Middle frontal gyrus (tissue), 1 donor: ENCODE results near the gene FBXL17.
A peak's percentile ranks its signal among the peaks of the same experiment; 100 is the strongest.
"Not testable (repeated sequence)": the region's sequence is repeated elsewhere in the genome, so short reads cannot be mapped to it uniquely, and the experiment has no call there.

Experiments
- DNase-seq: peaks from one replicate; pipeline ENCODE4 v3.0.0-alpha.2; 2015; ENCODE audit warnings: low spot score; ENCODE audit errors: extremely low spot score

The FBXL17 gene

DNA sequence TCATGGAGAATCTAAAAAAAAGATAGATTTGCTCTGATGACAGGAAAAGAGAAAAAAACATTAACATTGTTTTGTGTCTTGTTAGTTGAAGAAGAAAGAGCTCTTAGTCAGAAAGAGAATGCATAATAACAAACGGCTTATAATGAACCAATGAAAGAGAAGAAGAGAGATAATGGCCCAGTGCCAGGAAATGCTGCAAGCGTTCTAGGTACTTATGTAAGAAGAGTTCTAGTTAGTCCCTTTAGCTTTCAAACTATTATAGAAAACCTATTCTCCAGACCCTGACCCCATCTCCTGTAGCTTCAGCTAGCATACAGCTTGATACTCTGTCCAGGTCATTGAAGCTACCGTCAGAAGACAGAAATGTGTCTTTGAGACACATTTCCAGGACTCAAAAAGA lies 70.2 kb downstream of the FBXL17 start:
- no peak for DNase-seq

DNA sequence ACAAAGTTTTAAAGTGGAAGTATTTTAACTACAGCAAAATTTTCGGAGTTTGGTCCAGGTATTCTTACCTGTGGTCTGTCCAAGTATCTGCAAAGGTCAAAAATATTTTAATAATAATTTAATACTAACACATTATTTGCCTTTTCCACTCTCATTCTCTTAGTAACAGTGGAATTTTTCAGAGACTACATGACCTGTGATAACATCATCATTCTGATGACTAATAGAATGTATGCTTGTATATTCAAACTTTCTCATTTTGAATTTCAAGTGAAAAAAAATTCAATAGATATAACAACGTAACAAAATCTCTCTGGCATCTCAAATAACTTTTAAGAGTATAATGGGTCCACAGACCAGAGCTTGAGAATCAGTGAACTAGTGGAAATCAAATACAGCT lies 78.3 kb downstream of the FBXL17 start:
- DNase-seq: no peak

DNA sequence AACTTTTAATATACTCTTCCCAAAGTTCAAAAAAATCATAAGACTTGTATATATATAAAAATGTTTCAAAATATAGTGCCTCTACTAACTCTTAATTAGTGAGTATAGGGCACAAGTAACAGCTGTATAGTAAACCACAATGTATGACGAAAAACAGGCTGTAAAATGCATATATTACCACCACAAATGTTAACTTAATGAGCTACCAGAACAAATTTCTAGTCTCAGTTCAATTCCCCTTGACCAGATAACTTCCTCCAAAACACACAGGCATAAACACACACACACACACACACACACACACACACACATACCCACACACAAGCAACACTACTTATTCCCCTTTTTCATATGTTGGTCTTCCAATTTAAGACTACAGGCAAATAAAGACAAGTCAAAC lies 78.8 kb downstream of the FBXL17 start:
- DNase-seq: no peak

DNA sequence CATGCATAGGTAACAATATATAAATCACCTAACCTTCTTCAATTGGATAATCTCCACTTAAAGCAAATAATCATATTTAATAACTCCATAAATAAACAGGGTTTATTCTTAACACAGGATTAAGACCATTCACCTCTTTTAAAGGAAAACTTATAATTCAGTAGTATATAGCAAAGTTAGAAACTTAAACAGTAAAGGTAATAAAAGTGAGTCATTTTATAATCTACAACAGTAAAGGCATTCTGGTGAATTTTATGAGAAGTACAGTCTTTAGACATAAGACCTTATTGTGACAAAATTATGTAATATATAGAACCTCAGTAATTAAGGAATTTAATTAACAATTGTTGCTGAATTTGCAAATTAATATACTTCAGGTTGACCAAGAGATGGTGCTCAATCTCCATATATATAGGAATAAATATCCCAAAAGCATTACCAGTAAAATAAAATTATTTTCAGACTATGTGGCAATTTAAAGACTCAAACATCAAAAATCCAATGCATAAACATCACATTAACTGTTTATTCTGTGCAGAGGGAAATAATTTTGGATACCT lies 84.8 kb downstream of the FBXL17 start:
- DNase-seq: no peak

DNA sequence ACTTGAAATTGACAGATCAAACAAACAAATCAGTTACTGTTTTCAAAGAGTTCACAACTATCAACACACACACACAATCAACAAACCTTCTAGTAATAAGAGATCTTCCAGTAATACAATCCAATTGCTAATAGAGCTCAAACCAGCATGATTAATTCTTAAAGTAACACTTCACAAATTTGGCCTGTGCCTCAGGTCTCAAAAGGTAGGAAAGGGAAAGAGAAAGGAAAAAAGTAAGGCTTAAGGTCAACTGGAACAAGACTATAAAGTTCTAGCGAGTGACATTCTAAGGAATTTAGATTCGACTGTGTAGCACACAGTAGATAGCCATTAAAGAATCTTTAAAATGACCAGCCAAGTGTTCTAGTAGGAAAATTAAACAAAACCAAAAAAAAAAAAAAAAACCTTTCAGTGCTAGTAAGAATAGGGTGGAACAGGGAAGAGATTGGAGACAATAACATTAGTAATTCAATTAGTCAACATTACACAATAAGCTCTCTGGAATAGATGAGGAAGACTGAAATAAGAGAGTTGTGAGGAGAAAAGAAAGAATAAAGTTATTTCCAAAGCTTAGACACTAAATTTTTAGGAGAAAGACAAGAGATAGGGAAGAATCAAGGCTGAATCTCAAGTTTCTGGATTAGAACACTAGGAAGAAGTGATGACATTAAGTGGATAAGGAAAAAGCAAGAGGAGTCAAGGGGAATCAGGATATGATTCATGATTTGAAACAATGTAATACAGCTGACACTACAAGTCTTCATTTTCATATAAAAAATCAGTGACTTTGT lies 86.1 kb downstream of the FBXL17 start:
- no peak for DNase-seq

DNA sequence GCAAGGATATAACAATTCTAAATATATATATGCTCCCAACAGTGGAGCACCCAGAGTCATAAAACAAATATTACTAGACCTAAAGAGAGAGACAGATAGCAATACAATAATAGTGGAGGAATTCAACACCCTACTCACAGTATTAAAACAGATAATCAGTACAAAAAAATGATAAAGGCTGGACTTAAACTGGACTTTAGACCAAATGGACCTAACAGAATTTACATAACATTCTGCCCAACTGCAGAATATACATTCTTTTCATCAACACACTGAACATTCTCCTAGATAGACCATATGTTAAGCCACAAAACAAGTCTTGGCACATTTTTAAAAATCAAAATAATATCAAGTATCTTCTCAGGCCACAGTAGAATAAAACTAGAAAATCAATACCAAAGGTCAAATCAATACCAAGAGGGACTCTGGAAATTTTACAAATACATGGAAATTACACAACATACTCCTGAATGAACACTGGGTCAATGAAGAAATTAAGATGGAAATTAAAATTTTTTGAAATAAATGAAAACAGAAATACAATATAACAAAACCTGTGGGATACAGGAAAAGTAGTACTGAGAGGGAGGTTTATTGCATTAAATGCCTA lies 100.8 kb downstream of the FBXL17 start:
- no peak for DNase-seq

DNA sequence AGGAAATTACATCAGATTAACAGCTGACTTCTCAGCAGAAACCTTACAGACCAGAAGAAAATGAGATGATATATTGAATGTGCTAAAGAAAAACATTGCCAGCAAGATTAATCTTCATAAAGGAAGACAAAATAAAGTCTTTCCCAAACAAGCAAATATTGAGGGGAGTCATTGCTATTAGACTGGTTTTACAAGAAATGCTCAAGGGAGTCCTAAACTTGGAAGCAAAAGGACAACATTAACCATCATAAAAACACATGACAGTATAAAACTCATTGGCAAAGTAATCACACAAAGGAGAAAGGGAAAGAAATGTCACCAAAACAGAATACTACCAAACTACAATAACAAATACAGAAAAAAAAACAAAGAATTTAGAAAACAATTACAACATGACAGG lies 101.7 kb downstream of the FBXL17 start:
- no peak for DNase-seq

DNA sequence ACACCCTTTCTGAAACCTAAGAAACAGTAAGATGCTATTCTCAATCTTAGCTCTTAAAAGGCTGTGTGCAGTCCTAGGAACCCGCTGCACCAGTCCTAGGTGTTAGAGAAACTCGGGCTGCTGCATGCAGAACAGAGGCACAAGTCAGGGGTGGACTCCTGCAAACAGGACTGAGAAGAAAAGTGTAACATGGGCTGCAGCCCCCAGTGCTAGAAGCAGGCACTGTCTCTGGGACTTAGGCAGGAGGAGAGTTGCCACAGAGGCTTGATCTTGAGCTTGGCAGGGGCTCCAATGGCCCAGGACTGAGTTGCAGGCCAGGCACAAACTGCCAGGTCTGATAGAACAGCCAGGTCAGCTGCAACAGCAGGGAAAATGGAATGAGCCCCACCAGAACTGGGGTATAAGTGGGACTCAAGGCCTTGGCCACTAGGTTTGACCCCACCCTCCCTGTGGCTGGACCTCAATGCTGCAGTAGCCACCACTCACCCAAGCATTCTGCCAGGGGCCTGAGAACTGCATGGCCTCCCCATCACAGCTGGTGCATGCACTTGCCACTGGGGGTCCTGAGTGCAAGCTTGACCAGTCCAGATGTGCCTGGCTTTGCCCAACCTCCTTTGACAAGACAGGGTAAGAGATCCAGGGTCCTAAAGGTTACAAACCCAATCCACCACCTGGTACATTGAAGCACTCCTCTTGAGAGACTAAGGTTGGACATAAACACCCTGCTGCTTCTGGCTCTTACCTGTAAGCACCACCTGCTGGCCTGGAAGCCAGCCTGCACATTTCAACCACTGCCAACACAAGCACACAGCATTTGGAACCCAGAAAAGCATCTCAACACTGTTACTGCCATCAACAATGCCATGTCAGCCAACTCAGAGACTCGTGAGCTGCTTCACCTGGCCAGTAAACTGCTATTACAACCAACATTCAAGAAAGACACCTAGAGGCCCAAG lies 103.3 kb downstream of the FBXL17 start:
- DNase-seq: no peak

DNA sequence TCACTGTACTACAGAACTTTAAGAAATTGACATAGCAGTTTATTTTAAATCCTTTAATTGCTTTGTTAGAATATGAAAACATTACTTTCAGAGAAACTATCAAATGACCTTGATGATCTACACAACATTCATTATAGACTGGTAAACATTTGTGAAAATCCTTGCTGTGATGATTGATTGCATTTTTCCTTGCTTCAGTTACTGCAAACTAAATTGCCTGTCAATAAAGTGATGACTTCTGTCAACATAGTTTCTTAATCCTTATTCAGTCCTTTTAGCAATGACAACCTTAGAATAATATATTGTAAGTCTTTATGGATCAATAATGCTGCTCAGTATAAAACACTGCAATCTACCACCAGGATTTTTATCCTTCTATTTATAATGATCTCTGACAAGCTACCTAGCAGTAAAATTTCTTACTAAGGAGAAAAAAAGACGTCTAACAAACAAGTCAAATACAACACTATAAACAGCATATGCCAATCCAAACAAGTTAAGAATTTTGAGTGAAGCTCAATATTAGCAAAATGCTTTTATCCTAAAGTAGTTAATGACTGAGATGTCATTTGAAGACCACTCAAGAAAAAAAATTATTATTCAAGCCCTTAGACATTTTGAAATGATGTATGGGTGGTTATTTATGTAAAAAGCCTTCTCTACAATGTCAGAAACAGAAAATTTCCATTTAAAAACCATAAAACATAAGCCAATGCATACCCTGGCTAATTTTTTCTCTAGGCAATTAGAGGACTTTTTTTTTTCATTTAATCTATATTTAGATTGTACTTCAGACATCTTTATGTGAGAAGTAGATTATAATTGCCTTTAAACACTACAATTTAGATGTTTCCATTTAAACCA lies 105.5 kb downstream of the FBXL17 start:
- DNase-seq: no peak

DNA sequence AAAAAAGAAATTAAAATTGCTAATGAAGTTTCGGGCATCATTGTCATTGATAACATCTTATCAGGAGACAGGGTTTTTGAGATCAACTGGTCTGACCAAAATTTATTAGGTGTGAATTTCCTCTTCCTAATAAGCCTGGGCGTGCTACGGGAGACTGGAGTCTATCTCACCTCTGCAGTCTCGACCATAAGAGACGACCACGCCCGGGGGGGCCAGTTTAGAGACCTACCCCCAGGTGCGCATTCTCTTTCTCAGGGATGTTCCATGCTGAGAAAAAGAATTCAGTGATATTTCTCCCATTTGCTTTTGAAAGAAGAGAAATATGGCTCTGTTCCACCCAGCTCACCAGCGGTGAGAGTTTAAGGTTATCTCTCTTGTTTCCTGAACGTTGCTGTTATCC lies 107.8 kb downstream of the FBXL17 start:
- DNase-seq: not testable (repeated sequence)

DNA sequence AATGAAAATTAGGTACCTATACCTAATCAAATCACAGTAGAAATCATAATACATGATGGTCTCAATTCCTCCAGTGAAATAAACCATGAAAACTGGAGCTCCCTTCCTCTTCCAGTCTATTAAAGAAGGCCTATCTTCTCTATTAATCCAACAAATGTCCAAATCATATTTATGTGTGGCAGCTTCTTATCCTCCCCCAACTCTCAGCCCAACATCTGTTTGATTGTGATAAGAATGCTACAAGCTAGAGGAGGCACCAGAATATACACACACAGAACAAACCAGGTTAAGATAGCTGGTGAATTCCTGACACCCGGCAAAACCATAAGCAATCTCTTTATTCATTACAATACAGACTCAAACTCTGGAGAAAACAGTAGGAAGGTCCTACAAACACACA lies 110.8 kb downstream of the FBXL17 start:
- DNase-seq: no peak

DNA sequence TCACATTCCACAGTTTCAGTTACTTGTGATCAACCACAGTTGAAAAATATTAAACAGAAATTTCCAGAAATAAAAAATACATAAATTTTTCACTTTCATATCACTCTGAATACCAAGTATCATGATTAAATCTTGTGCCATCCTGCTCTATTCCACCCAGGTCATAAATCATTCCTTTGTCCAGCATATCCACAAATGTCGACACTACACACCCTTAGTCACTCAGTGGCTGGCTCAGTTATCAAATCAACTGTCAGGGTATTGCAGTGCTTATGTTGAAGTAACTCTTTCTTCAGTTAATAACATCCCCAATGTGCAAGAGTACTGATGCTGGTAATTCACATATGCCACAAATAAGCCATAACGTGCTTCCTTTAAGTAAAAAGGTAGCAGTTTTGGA lies 115.7 kb downstream of the FBXL17 start:
- no peak for DNase-seq

DNA sequence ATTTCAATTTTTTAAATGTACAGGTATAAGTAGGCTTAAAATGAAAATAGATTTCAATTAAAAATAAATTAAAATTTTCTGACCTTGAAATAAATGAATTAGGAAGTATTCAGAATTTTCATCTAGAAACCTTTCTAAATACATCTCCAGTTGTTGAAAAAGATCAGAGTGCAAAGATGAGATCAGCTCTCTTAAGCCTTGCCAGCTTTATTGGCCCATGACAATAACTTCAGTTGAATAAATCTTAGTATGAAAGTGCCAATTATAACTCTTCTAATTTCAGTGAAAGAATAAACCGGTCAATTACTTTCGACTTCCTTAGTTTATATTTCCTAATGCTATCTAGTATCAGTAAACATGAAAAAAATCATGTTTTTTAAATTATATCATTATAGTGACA lies 117.4 kb downstream of the FBXL17 start:
- DNase-seq: no peak

DNA sequence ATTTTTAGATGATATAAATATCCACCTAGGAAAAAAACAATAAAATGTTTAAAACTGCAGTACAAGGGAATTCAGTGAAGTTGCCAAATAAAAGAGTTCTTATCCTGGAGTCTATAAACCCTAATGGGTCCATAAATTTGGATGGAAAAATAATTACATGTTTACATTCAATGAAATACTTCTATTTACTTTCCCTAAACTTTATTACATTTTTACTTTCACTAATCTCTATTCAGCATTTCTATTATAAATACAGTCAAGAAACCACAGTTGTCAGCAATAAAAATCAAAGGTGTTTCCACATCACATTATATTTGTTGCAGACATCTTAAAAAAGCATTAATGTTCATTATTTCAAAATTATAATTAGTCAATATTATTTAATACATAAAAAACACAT lies 118.6 kb downstream of the FBXL17 start:
- no peak for DNase-seq

DNA sequence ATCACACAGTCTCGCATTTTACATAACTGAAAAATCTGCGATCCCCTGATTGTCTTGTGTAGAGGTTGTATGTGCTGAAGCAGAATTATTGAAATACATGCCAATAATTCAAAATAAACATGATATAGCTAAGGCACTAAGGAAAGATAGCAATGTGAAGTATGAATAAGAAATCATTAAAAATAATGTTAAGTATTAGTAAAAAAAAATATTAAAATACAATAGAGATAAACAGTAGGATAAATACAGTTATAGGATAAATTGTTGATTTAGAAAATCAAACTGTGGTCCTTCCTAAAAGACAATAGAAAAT lies 121.1 kb downstream of the FBXL17 start:
- no peak for DNase-seq

DNA sequence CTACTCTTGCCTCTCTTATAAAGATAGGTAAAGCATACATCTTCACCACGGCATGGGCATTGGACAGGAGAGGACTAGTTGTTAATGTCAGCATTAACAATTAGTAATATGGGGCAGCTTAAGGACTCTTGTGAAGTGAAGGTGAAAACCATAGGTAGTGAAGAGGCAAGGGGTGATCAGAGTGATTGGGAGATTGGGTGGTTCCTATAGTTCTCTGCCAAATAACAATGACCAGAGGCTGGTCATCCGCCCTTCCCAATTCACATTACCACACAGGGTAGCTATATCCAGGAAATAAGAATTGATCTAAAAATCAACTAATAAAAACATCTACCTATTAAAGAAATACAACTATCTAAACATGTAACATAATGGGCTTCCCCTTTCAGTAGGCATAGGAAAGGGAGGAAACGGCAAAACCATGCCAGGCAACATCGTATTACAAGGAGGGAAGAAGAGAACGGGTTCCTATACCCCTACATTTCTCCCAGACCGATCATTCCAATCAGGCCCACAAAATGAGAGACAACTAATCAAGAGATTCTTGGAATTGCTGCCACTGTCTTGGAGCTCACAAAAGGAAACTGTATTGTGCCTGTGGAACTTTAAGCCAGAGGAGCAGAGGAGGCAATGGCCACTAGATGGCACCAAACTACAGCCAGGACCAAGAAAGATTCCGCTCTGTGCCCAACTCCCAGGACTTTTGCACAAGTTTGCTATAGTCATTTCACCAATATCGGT lies 121.6 kb downstream of the FBXL17 start:
- DNase-seq: peak; percentile 64

DNA sequence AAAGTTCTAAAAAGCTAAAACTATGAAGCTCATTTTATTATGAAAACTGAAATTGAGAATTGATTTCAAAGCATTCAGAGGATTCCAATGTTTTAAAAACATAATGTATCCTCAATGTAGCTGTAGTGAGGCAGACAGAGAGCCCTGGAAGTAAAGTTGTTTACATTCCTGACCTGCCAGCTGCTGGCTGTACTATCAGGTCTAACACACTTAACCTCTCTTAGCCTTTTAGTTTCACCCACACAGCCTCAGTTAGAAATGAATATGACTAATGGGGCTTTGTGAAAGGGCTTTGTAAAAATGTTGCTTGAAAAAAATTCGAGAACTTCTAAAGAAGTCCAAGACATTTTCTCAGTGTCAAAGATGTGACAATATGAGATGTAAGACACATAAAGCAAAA lies 122.6 kb downstream of the FBXL17 start:
- no peak for DNase-seq

DNA sequence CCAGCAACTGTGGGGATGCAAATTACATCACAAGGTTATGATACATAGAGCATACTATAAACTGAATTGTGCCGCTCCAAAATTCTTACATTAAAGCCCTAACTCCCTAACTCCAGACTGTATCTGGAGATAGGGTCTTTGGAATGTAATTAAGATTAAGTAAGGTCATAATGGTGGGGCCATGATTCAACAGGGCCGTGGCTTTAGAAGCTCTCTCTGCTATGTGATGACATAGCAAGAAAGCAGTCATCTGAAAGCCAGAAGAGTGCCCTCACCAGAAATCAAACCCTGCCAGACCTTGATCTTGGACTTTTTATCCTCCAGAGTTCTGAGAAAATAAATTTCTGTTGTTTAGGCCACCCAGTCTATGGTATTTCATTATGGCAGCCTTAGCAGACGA lies 123.9 kb downstream of the FBXL17 start:
- DNase-seq: no peak

DNA sequence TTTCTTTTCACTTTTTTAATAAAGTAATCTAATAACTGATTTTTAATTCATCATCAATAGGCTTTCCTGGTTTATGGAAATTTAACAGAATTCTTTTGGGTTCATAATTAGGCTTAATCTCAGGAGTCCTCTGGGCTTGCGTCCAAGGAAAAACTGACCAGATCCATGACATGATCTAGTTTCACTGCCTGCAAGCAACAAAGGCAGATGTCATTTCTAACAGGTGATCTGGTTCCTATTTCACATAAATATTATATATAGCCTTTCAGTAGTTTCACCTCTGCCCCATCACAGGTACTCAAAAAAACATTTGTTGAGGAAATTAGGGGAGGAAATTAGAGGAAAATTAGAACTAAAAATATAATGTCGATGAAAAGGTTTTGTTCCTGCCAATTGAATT lies 126.4 kb downstream of the FBXL17 start:
- no peak for DNase-seq

DNA sequence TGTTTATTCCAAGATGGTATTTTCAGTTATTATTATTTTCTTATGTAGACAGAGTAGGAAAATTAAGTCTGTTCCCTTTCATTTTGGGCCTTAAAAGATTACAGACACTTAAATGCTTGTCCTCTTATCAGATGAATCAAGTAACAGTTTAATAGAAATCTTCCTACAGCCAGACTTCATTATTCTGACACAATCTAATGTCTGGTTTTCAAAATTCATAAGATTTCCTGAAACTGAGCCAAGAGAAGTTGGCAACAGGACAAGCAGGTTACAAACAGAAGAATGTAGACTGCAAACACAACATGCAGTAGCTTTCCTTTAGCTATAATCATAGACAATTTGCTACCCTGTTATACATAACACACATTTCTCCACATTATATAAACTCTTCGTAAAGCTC lies 130.5 kb downstream of the FBXL17 start:
- no peak for DNase-seq
